GM12865 (cell line): Measurements from ENCODE around the gene RNF144B.
"Not testable (repeated sequence)": the region's sequence is repeated elsewhere in the genome, so short reads cannot be mapped to it uniquely, and the experiment has no call there.

Experiments used
- DNase-seq: peaks from one replicate; pipeline ENCODE4 v3.0.0; 2010; ENCODE audit warnings: low read depth
- H3K4me3 ChIP-seq: 2 replicates; pipeline ENCODE4 v1.5.1; 2011; ENCODE audit warnings: mild to moderate bottlenecking, low read depth, low read length, control low read depth
- CTCF ChIP-seq: IDR thresholded peaks from 2 replicates; pipeline ENCODE4 v1.5.1; 2011; ENCODE audit warnings: low read length, control low read depth, low read depth, inconsistent platforms; ENCODE audit not compliant: insufficient read depth; ENCODE audit errors: missing control alignments

The RNF144B gene

GRCh38 chr6:18451756-18452155 is 64.6 kb downstream of the RNF144B start:
- no peak overlapping the region for H3K4me3 ChIP-seq
- no peak for DNase-seq
- no peak for TF ChIP-seq CTCF

GRCh38 chr6:18454446-18454845 is 67.3 kb downstream of the RNF144B start:
- DNase-seq, result no peak
- no peak overlapping the region for H3K4me3 ChIP-seq
- TF ChIP-seq CTCF, result no peak

- DNase-seq, result no peak
- no peak overlapping the region for H3K4me3 ChIP-seq
- TF ChIP-seq CTCF, result no peak
Measured at GRCh38 chr6:18457065-18457737, 70.1 kb downstream of the RNF144B start.

- DNase-seq, H3K4me3 ChIP-seq: not testable (repeated sequence)
Measured at GRCh38 chr6:18458086-18458485, 70.9 kb downstream of the RNF144B start.

- no peak for DNase-seq
- TF ChIP-seq CTCF, result no peak
- H3K4me3 ChIP-seq, result no peak overlapping the region
Measured at GRCh38 chr6:18463429-18463828, 76.3 kb downstream of the RNF144B start.

GRCh38 chr6:18464176-18464575 is 77.0 kb downstream of the RNF144B start:
- no peak for DNase-seq

More at GRCh38 chr6:18464176-18464575, 77.0 kb downstream of the RNF144B start:
- H3K4me3 ChIP-seq, result no peak overlapping the region
- no peak for TF ChIP-seq CTCF
